GM12878 (cell line): ENCODE results near the gene FBXL14. TPM values are rescaled to one million over a fixed set of nuclear protein-coding genes. Genes with fewer than 3 reads are reported as not detected.

Experiments
- ATAC-seq: fragments of 200-7000 bp; cut with Tn5 transposase; 3 replicates; pipeline ENCODE4 v1.9.1; 2020; ENCODE audit warnings: mild to moderate bottlenecking, moderate library complexity
- BruUV-seq: library from RNA; stranded (reverse); fragments of 400-500 nt; replicated peaks from 2 replicates; lab custom pipeline; 2021; lab: Mats Ljungman, UMichigan
- CTCF ChIA-PET: fragments of 300-600 bp; sonication (Branson Sonifier 250); formaldehyde crosslinking; extraction: SDS; loops from one replicate; lab custom pipeline; 2021; ENCODE audit warnings: inconsistent platforms; lab: Yijun Ruan, JAX
- POLR2A ChIA-PET: fragments of 350-600 bp; formaldehyde crosslinking; extraction: SDS; loops from one replicate; lab custom pipeline; 2021; ENCODE audit warnings: inconsistent platforms; lab: Charles Lee
- RAD21 ChIA-PET: fragments of 300-600 bp; sonication (Branson Sonifier 250); formaldehyde crosslinking; loops from one replicate; lab custom pipeline; 2023; ENCODE audit warnings: antibody characterized with exemption; ENCODE audit not compliant: unreplicated experiment; lab: Charles Lee
- SMC1A ChIA-PET: fragments of 300-600 bp; sonication (Branson Sonifier 250); formaldehyde crosslinking; loops from one replicate; lab custom pipeline; 2023; ENCODE audit not compliant: unreplicated experiment, uncharacterized antibody; lab: Charles Lee
- DNase-seq: peaks from one replicate; pipeline ENCODE4 v3.0.0-alpha.2; 2011; ENCODE audit warnings: low read depth, low spot score
- FAIRE-seq: peaks from 3 replicates; lab custom pipeline; 2011; peaks lifted over from hg19 to GRCh38; lab: Jason Lieb, UNC
- H2AFZ ChIP-seq: 2 replicates; pipeline ENCODE4 v1.6.0; 2011; ENCODE audit warnings: low read depth, low read length, control low read depth; ENCODE audit not compliant: control insufficient read depth
- H3K27ac ChIP-seq: 2 replicates; pipeline ENCODE4 v1.5.1; 2011; ENCODE audit warnings: control low read depth; ENCODE audit not compliant: control insufficient read depth, insufficient read depth
- H3K27me3 ChIP-seq, 2 experiments: replicated peaks in 1 of 2; 2 replicates each; pipeline versions ENCODE4 v1.6.0 to v1.6.1; 2011; ENCODE audit warnings: low read length in 1 of 2; ENCODE audit not compliant: control insufficient read depth in 2 of 2, insufficient read depth in 2 of 2
- H3K36me3 ChIP-seq, 2 experiments: 2 replicates each; pipeline ENCODE4 v1.5.1; 2011; ENCODE audit warnings: low read length in 1 of 2; ENCODE audit not compliant: control insufficient read depth in 2 of 2, insufficient read depth in 2 of 2
- H3K4me1 ChIP-seq: 2 replicates; pipeline ENCODE4 v1.6.1; 2011; ENCODE audit warnings: mild to moderate bottlenecking, low read length, moderate library complexity, mixed read lengths; ENCODE audit not compliant: control insufficient read depth, insufficient read depth
- H3K4me2 ChIP-seq: 2 replicates; pipeline ENCODE4 v1.6.0; 2011; ENCODE audit warnings: control low read depth; ENCODE audit not compliant: control insufficient read depth, insufficient read depth
- H3K4me3 ChIP-seq: fragments of 200-600 bp; sonication (generic); 2 replicates; pipeline ENCODE4 v1.5.1; 2016
- H3K79me2 ChIP-seq: 2 replicates; pipeline ENCODE4 v1.6.0; 2011; ENCODE audit warnings: low read length; ENCODE audit not compliant: control insufficient read depth, insufficient read depth
- H3K9ac ChIP-seq: 2 replicates; pipeline ENCODE4 v1.8.0; 2011; ENCODE audit warnings: low read length, control low read depth, mixed read lengths; ENCODE audit not compliant: control insufficient read depth, insufficient read depth
- H3K9me3 ChIP-seq: replicated peaks from 3 replicates; pipeline ENCODE4 v1.5.1; 2011; ENCODE audit warnings: mild to moderate bottlenecking, low read length; ENCODE audit not compliant: control insufficient read depth, insufficient read depth
- H4K20me1 ChIP-seq: 2 replicates; pipeline ENCODE4 v1.6.0; 2011; ENCODE audit not compliant: control insufficient read depth, insufficient read depth
- ASH2L ChIP-seq: fragments of 300-600, 200-600 bp; sonication (generic); IDR thresholded peaks from 2 replicates; pipeline ENCODE4 v1.6.1; 2017; ENCODE audit warnings: low read depth, mild to moderate bottlenecking, borderline replicate concordance
- EZH2 ChIP-seq: IDR thresholded peaks from 2 replicates; pipeline ENCODE4 v1.6.1; 2012; ENCODE audit warnings: low read depth, mild to moderate bottlenecking, control low read depth, inconsistent platforms, low read length, borderline replicate concordance; ENCODE audit not compliant: control insufficient read depth
- HCFC1 ChIP-seq: fragments of 150-350 bp; IDR thresholded peaks from 2 replicates; pipeline ENCODE4 v1.6.1; 2014; ENCODE audit warnings: low read length
- IKZF2 ChIP-seq, 2 experiments: fragments of 450-650 bp; IDR thresholded peaks; 2 replicates each; pipeline ENCODE4 v1.6.1; 2017; ENCODE audit warnings: mild to moderate bottlenecking in 2 of 2, moderate library complexity in 2 of 2
- IRF3 ChIP-seq: fragments of 450-650 bp; IDR thresholded peaks from 2 replicates; pipeline ENCODE4 v1.6.1; 2014; ENCODE audit warnings: mild to moderate bottlenecking
- JUND ChIP-seq: IDR thresholded peaks from 2 replicates; pipeline ENCODE4 v1.6.1; 2012; ENCODE audit warnings: low read depth, mild to moderate bottlenecking, low read length, improper control_type of control experiment, moderate library complexity
- NFYB ChIP-seq: IDR thresholded peaks from 2 replicates; pipeline ENCODE4 v1.6.1; 2011; ENCODE audit warnings: low read depth, mild to moderate bottlenecking, low read length, improper control_type of control experiment, moderate library complexity; ENCODE audit not compliant: insufficient read depth
- NKRF ChIP-seq: fragments of 450-650 bp; conservative IDR thresholded peaks from 2 replicates; pipeline ENCODE4 v1.6.1; 2017; ENCODE audit warnings: mild to moderate bottlenecking, moderate library complexity
- NR2C2 ChIP-seq: IDR thresholded peaks from 2 replicates; pipeline ENCODE4 v1.6.1; 2011; ENCODE audit warnings: borderline replicate concordance, low read depth; ENCODE audit not compliant: control insufficient read depth, insufficient read length
- PAX5 ChIP-seq: IDR thresholded peaks from 2 replicates; pipeline ENCODE4 v1.6.1; 2011; ENCODE audit warnings: low read depth, low read length, borderline replicate concordance
- POLR2AphosphoS2 ChIP-seq: IDR thresholded peaks from 2 replicates; pipeline ENCODE4 v1.6.1; 2011; ENCODE audit warnings: low read depth, mild to moderate bottlenecking, low read length, improper control_type of control experiment, moderate library complexity
- RAD51 ChIP-seq: fragments of 450-650 bp; IDR thresholded peaks from 2 replicates; pipeline ENCODE4 v1.6.1; 2016; ENCODE audit warnings: moderate library complexity, mild to moderate bottlenecking, inconsistent platforms
- RBBP5 ChIP-seq: fragments of 200-600 bp; sonication (generic); conservative IDR thresholded peaks from 2 replicates; pipeline ENCODE4 v1.6.1; 2016
- TCF7 ChIP-seq: IDR thresholded peaks from 2 replicates; pipeline ENCODE4 v1.6.1; 2014; ENCODE audit warnings: antibody characterized with exemption, borderline replicate concordance
- ZNF592 ChIP-seq: fragments of 450-650 bp; IDR thresholded peaks from 2 replicates; pipeline ENCODE4 v1.6.1; 2017; ENCODE audit warnings: mild to moderate bottlenecking, moderate library complexity
- WGBS: methylation state at CpG from one replicate; pipeline ENCODE4 v1.1.6; 2016; ENCODE audit warnings: low lambda C conversion rate; ENCODE audit not compliant: insufficient replicate concordance, insufficient coverage; ENCODE audit errors: missing lambda C conversion rate; 5-methylcytosine and 5-hydroxymethylcytosine counted together
- in situ Hi-C: fragments of 300-500 bp; cut with MboI; formaldehyde crosslinking; loops from 9 replicates; pipeline ENCODE4 v1.14.3; 2018; ENCODE audit warnings: mixed read lengths
- intact Hi-C: fragments of 100-400 bp; cut with micrococcal nuclease; formaldehyde crosslinking; loops from one replicate; pipeline ENCODE4 v1.14.2; 2022; ENCODE audit not compliant: unreplicated experiment
- polyA plus RNA-seq, 11 experiments: library from polyadenylated mRNA; depleted of rRNA in 4 of 11; unstranded in 6 of 11; stranded (reverse) in 5 of 11; fragments of >200 nt; fragmentation: Nextera tagmentation in 4 of 11; fragmentation: Illumina TruSeq in 1 of 11; extraction: Ambion mirVana in 4 of 11; extraction: Trizol in 1 of 11; gene quantifications; 1 replicate in 1 of 11; 2 replicates in 10 of 11; pipeline versions ENCODE4 v1.2.1 to v1.2.3, GENCODE V29; 2011 to 2016; ENCODE audit warnings: inconsistent platforms in 2 of 11, missing spikeins in 2 of 11, low read depth in 1 of 11
- total RNA-seq, 4 experiments: library from RNA; depleted of rRNA in 3 of 4; stranded (reverse); fragments of >200 nt in 3 of 4; fragmentation: Illumina TruSeq in 1 of 4; extraction: Trizol in 1 of 4; gene quantifications; 2 replicates each; pipeline versions ENCODE4 v1.2.1 to v1.2.3, GENCODE V29; 2013 to 2021

FBXL14 gene
- total and polyA plus RNA-seq, 10 of the 15 experiments (the other 5 are each of a cell fraction or from before 2014, with no cell fraction given) = 0.44 to 19.0 (median 2.9) TPM

DNA sequence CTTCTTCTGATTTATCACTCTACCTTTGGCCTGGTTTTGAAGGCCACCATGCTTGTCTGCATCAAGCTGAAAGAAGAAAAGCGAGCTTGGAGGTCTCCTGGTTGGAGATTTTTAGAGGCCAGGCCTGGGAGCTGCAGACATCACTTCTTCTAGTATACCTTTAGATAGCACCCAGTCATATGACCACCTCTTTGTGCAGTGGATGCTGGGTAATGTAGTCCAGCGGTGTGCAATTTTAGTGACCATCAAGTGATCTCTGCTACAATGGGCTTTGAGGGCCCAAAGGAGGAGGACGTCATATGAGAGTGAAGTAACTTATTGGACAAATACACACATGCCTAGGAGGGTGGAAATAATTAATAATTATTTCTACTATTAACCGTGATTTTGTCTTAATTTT is 19.5 kb upstream of the FBXL14 start (continued):
- peak; percentile 59 for TF ChIP-seq HCFC1
- peak; percentile 42; the same call in 1 of the 2 replicates for TF ChIP-seq RAD51

- no peak for FAIRE-seq
- SMC1A ChIA-PET = interaction anchor here (0.6 to 1.4 kb wide), 3 partner anchors 10 to 128 kb away, joined by 3 read pairs; no protein-coding TSS in a partner anchor
- TF ChIP-seq EZH2 = no peak
- TF ChIP-seq NFYB = no peak
- TF ChIP-seq RBBP5 = no peak
- no peak for TF ChIP-seq JUND
- TF ChIP-seq ZNF592 = no peak
- TF ChIP-seq NKRF = no peak
- TF ChIP-seq ASH2L = no peak
- TF ChIP-seq TCF7 = no peak
- TF ChIP-seq IKZF2 (IDR thresholded peaks at IDR 0.05) = no peak
- no peak for TF ChIP-seq POLR2AphosphoS2
- no peak for TF ChIP-seq PAX5
- TF ChIP-seq NR2C2 = no peak
- TF ChIP-seq IRF3 = no peak
Measured at GRCh38 chr12:1611803-1612572, 17.6 kb upstream of the FBXL14 start.

More at GRCh38 chr12:1611803-1612572, 17.6 kb upstream of the FBXL14 start:
- no TSS peak for BruUV-seq
- RAD21 ChIA-PET = interaction anchor here (0.8 to 1.1 kb wide), 2 partner anchors 9 to 25 kb away, joined by 3 read pairs; no protein-coding TSS in a partner anchor
- in situ Hi-C loops = no loop called here
- no peak overlapping the region for H3K27ac ChIP-seq
- no peak overlapping the region for H3K4me3 ChIP-seq
- POLR2A ChIA-PET = no interaction called here
- H3K79me2 ChIP-seq = no peaks in the 10 kb centered on the region
- no peak for DNase-seq
- no peaks in the 10 kb centered on the region for H3K27me3 ChIP-seq
- no peak overlapping the region for H2AFZ ChIP-seq
- CTCF ChIA-PET = interaction anchor here (0.6 to 1.9 kb wide), 6 partner anchors 9 to 179 kb away, joined by 3 to 7 read pairs (median 3); no protein-coding TSS in a partner anchor
- H3K36me3 ChIP-seq = no peaks in the 10 kb centered on the region
- 73% methylated on average over 13 of the region's 13 CpGs for WGBS
- no peak overlapping the region for H3K4me2 ChIP-seq
- H3K9ac ChIP-seq = no peak overlapping the region
- intact Hi-C loops = no loop called here
- no peaks in the 10 kb centered on the region for H4K20me1 ChIP-seq
- peaks cover 21% of the 10 kb centered on the region for H3K4me1 ChIP-seq
- no peaks in the 10 kb centered on the region for H3K9me3 ChIP-seq
- no peak for ATAC-seq
